HG02588 (cell line): ENCODE results near the gene RALGAPB.
"Not testable (repeated sequence)": the region's sequence is repeated elsewhere in the genome, so short reads cannot be mapped to it uniquely, and the experiment has no call there.

Experiments used
- ATAC-seq: cut with Tn5 transposase; IDR thresholded peaks from one replicate; pipeline ENCODE4 v1.9.1; 2021; ENCODE audit warnings: mild to moderate bottlenecking, moderate library complexity; ENCODE audit not compliant: unreplicated experiment

The RALGAPB gene

DNA sequence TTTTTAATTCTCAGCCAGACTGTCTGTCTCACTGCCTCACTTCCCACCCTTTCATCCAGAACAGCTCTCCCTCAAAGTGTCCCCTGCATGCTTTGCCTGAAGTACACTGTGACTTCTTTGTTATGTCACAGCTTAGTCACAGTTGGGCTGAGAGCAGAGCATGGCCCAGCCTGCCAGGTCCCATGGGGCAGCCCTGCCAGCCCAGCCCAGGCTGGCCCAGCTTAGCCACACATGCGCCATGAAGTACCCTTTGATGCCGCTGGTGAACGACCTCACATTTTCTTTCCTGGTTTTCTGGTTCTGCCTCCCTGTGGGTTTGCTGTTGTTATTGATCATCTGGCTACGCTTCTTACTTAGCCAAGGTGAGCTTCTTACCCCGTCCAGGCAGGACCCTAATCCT lies 108.4 kb downstream of the RALGAPB start, which contains the start of gene ADIG:
Gene ADIG, plus strand, starts transcription at position 185 of the 400 bp plus-strand sequence. Its CDS starts 54 bp downstream, at position 239.
- no peak for ATAC-seq

DNA sequence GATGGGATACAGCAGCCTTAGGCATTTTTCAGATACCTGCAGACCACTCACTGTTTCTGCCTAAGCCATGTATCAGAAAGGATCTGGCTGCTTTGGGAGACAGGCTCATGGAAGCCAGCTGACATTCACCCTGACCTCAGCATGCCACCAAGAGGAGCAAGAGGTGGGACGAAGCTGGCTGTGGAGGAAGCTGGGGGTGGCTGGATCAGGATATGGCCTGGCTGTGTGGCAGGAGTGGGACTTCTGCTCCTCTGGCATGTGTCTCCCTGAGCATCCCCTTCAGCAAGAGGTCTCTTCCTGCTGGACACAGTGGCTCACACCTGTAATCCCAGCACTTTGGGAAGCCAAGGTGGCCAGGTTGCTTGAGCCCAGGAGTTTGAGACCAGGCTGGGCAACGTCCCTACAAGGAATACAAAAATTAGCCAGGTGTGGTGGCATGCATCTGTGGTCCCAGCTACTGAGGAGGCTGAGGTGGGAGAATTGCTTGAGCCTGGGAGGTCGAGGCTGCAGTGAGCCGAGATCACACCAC lies 109.3 kb downstream of the RALGAPB start:
- no peak for ATAC-seq

DNA sequence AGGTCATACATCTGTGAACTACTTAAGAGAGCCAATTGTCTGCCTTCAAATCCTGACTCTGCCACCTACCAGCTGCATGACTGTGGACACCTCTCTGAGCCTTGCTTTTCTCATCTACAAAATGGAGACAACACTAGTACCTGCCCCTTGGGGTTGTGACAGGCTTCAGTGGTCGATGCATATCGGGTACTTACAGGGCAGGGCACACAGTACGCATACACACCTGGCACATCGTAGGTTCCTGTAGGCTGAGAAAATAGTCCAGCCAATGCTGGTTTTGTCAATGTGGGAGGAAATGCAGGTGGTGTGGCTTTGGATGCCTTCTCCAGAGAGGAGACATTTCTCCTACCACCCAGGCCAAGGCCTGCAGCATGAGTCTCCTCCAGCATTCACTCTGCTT lies 110.7 kb downstream of the RALGAPB start:
- no peak for ATAC-seq

DNA sequence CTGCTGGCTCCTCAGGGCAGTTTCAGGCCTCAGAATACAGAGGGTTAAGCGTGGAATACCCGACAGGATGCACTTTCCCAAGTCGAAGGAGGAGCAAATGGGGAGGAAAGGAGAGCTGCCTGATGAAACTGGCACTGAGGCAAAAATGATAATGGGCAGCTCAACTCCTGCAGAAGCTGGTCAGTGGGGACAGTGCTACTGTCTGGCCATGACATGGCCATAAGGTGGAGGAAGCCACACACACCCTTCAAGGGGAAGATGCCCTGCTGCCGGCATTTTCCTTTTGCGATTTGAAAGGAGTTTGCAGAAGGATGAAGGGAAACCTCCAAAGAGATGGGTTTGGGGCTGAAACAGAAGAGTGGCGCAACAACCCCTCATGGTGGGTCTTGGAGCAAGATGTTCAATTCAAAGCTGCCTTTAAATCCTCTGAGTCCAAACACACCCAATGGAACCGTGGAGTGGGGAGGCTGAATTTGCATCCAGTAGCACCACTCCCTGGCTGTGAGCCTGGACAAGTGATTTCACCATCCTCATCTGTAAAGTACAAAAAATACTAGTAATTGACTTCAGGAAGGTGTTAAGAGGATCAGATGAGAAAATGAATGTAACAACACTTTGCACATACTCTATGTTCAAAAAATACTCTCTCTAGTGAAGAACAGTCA lies 111.6 kb downstream of the RALGAPB start:
- ATAC-seq: no peak

DNA sequence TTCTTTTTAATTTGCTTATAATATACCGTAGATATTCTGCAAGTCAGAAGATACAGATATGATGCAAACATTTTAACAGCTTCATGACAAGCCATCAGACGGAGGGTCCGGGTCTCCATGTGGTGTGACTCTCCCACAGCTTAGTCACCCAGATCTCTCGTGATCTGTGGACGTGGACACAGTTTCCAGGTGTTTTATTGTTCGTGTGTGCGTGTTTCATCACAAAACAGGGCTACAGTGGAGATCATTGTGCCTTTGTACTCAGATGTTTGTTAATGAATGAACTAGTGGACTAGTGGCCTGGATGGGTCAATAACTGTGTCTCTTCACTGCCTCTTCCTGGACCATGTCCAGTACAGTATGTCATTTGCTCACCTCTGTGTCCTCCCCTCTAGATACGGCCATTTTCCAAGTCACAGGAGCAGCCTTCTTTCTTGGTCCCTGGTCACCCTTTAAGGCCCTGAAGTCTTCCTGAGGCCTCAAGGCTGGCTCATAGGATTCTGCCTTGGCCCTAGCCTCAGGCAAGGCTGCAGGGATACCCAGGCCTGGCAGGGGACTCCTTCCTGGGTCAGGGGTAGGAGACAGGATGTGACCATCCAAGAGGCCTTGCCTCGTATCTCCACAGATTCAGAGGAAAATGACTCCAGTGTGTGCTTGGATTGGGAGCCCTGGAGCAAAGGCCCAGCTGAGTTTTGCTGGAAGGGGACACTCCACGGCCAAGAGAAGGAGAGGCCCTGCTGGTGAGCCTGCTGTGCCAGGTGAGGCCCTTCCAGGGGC lies 112.9 kb downstream of the RALGAPB start:
- ATAC-seq: no peak

DNA sequence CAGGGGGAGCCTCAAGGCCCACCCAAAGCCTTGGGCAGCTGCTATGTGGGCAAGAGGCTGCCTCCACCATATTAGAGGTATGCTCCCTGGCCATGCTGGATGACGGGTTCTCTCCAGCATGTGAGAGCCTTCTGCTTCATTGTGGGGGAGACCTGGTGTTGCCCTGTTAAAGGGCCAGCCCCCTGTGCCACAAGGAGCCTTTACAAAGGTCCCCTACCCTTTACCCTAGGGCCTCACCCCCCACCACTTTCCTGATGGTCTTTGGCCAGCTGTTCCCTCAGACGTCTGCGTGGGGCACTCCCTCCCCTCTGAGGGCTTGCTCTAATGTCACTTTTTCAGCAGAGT lies 113.5 kb downstream of the RALGAPB start:
- ATAC-seq: no peak

DNA sequence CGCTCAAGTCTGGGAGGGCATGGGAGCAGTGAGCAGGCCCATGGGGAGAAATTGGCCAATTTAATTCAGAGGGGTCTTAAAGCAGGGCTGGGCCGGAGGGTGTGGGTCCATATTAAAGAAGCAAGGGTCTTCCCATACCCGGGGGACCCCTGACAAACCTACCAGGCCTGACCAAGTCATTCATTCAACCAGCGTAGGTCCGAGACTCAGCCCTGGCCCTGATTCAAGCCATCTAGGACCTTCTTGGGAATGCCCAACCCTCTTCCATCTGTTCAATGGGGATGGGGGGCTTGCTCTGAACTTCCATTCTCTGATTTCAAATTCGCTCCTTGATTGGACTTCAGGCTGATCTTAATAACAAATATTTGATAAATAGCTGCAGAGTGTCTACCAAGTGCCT lies 115.7 kb downstream of the RALGAPB start:
- no peak for ATAC-seq

DNA sequence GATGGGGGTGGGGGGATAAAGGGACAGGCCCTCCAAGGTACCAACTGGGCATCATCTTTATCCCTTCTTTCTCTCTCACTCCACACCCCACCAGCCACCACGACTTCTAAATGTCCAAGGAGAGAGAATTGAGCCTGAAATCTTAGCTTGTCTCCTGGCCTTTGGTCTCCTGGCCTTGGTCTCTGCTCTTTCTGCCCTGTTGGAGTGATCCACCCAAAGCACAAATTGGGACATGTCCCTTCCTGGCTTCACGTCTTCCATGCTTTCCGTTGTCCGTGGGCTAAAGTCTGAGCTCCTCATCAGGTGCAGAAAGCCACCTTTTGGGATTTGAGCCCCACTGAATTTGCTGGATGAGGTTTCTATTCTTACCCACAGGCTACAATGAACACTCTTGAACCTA lies 116.7 kb downstream of the RALGAPB start:
- no peak for ATAC-seq

DNA sequence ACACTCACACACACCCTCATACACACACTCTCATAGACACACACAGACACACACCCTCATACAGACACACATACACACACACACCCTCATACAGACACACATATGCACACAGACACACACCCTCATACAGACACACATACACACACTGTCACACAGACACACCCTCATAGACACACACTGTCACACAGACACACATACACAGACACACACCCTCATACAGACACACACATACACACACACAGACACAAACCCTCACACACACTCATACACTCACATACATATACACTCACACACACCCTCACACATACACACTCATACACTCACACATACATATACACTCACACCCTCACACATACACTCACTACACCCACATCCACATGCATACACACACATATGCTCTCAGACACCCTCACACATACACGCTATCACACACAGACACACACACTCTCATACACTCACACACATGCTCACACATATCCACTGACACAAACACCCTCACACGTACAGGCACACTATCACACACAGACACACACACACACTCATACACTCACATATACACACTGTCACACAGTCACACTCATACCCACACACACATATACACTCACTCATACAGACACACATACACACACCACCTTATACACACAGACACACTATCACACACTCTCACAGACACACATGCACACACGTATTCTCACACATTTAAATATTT lies 117.5 kb downstream of the RALGAPB start:
- ATAC-seq: no peak

DNA sequence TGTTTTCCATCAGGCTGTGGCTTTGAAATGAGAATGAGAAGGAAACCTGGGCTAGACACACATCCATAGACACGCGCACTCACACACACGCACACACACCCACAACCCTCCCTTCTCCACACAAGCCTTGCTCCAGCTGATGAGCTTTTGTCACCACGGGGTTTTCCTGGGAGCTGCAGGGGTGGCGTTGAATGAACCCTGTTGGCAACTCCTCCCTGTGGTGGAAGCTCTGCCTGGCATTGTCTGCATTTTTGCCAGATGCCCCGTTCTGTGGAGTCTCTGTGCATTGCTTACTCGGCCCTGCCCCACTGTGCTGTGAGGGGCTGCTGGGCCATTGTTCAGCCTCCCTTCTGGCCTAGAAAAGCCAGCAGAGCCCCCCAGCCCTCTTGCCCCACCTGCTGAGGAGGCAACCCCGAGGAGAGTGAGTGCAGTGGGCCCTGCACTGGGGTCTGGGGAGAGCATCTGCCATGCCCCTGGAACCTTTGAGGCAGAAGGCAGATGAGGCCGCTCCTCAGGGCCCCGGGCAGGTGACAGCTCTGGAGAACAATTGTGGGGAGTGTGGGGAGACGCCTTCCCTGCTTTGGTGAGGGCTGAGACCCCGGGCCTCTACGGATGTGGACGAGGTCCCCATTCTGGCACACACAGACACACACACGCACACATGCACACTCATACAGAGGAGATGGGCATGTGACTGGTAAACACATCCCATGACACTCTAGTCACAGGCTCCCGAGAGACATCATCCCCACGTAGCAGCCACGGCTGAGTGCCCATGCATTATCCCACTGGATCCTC lies 118.2 kb downstream of the RALGAPB start:
- ATAC-seq: no peak

DNA sequence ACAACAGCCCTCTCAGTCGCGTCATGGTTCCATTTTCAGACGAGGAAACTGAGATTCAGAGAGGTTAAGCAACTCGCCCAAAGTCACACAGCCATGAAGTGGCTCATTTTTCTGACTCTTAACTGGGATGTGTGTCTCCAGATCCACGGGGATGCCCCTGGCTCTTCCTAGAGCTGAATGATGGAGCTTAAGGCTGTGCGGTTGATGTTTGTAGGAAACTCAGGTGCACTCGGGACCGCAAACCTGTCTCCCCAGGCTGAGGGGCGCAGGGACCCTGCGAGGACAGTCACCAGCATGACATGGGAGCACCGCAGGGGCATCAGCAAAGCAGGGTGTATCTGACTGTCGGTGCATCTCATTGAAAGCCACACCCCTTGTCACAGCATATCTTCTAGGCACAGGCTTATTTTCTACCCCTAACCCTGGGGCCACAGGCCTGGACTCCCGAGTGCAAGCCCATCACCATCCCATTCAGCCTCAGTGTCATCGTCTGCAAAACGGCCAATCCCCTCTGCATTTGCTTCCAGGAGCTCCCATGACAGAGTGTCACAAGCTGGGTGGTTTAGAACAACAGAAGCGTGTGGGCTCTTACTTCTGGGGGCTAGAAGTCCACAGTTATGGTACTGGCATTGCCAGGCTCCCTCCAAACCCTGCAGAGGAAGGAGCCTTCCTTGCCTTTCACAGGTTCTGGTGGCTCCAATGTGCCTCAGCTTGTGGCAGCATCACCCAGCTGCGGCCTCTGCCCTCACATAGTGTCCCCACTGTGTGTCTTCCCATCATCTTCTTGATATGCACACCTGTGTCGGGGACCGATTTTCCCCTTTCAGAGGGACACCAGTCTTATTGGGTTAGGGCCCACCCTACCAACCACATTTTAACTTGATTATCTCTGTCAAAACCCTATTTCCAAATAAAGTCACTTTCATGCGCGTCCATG lies 119.1 kb downstream of the RALGAPB start:
- ATAC-seq: no peak

DNA sequence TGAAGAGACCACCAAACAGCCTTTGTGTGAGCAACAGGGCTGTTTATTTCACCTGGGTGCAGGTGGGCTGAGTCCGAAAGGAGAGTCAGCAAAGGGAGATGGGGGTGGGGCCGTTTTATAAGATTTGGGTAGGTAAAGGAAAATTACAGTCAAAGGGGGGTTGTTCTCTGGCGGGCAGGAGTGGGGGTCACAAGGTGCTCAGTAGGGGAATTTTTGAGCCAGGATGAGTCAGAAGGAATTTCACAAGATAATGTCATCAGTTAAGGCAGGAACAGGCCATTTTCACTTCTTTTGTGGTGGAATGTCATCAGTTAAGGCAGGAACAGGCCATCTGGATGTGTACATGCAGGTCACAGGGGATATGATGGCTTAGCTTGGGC lies 119.8 kb downstream of the RALGAPB start:
- ATAC-seq: not testable (repeated sequence)

DNA sequence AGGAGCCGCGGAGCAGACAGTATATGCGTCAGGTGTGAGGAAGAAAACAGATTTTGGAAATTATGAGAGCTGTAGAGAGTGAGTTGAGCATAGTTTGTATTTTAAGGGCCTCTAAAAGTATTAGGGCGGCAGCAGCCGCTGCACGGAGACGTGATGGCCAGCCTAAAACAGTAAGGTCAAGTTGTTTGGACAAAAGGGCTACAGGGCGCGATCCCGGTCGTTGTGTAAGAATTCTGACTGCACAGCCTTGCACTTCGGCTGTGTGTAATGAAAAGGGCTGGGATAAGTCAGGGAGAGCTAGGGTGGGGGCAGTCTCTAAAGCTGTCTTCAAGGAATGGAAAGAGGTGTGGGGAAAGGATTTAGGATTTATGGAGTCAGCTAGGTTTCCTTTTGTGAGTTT lies 121.6 kb downstream of the RALGAPB start:
- ATAC-seq: not testable (repeated sequence)

DNA sequence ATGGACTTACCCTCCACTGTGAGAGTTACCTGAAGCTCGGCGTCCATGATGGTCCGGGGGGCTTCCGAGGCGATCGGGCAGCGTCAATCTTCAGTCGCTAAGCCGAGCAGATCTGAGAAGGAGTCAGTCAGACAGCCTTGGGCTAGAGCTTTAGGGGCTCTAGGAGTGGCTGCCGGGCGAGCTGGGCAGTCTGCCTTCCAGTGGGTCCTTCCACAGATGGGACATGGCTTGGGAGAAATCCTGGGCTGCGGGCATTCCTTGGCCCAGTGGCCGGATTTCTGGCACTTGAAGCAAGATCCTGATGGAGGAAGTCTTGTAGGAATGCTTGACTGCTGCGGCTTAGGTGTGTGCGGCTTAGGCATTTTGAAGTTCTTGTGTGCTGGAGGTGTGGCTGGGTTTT lies 123.2 kb downstream of the RALGAPB start:
- ATAC-seq: not testable (repeated sequence)

DNA sequence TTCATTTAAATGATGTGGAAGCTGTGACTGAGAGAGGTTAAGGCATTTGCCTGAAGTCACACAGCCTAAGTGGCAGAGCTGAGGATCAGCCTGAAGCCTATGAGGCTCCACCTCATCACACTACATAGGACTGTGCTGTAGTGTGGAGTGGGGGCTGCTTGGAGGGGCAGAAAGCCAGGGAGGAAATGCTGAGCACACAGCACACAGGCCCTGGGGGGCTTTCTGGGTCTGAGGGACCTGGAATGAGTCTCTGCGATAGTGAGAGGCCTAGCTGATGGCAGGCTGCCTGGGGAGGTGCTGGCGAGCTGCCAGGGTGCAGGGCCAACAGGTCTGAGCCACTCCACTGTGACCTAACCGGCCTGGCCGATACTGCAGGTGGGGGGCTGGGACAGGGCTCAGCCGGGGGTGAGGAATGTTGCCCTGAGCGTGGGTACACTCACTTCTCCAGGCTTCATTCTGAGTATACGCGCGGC lies 126.8 kb downstream of the RALGAPB start:
- ATAC-seq: no peak

DNA sequence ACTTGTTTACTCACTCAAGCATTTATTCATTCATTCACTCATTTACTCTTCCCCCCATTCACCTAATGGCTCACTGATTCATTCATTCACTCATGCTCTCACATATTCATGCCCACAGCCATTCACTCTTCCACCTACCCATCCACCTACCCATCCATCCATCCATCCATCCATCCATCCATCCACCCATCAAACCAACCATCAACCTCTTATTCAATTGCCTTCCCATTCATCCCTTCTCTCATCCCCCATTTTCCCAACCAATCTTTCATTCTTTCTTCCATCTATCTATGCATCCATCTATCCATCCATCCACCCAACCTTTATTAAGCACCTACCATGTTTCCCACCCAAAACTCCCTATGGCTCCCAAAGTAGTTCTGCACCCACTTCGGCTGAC lies 127.4 kb downstream of the RALGAPB start:
- no peak for ATAC-seq

DNA sequence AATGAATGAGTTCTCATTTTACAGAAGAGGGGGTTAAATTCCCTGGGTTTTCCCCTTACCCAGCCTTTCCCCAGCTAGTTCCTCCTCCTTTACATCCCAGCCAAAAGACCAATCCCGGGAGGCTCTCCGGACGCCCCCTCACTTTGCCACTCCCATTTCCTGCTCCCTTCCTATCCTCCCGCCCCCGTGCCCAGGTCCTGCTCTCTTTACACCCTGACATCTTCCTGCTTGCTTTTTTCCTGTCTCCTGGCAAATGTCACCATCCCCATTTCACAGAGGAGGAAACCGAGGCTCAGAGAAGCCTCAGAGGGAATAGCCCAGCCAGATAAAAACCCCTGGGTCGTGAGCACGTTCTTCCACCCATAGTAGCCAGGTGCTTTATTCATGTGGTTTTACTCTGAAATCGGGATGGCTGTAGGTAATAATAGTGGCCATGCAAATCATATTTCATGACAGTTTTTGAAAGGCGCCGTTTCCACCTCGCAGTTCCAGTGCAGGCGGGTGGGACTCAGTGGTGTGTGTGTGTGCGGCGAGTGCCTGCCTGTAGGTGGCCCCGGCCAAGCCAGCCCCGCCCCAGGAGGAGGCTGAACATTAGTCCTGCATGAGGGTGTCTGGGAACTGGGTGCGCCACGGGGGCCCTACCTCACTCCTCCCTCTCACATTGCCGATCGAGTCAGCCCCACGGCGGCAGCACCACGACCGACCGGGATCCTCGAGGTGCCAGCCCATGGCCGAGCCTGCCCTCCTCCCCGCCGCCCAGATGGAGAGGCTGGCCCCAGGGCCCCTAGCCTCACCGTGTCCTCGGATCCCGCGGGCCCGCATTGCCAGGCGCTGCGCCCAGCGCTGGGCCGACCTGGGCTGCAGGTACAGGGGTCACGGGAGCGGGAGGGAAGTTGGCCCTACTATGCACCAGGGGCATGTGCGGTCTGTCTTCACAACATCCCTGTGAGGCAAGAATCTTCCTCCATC lies 128.9 kb downstream of the RALGAPB start, which contains the start of gene ARHGAP40:
Gene ARHGAP40, plus strand, starts transcription at position 594 of the 969 bp plus-strand sequence.
- ATAC-seq: no peak

DNA sequence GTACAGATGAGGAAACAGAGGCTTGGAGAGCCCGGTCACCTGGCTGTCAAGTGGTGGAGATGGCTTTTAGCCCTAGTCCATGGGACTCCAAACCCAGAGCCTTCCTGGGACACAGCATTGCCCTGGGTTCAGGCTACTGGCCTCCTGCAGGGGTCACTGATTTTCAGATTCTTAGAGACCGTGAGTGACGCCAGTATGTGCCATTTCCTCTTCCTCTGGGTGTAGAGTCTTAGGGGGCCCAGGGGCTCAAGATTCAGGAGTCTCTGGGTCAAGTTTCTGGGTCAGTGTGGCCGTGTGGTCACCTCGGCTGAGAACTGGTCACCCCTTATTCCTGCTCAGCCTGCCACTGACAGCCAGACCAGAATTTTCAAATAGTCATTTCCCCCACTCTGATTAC lies 129.5 kb downstream of the RALGAPB start:
- no peak for ATAC-seq
